HEK293 (cell line): ENCODE measurements around the gene CSTPP1.

Source experiments
- CTCF ChIA-PET: fragments of 350-600 bp; formaldehyde crosslinking; extraction: SDS; loops from one replicate; lab custom pipeline; 2021; ENCODE audit warnings: antibody characterized with exemption; lab: Yijun Ruan, JAX
- POLR2A ChIA-PET: fragments of 300-600 bp; formaldehyde crosslinking; extraction: SDS; loops from one replicate; lab custom pipeline; 2020; ENCODE audit warnings: antibody characterized with exemption, inconsistent platforms; lab: Yijun Ruan, JAX
- H3K27ac ChIP-seq: fragments of 200-500 bp; sonication (Bioruptor generic); 2 replicates; pipeline ENCODE4 v1.5.1; 2014; ENCODE audit warnings: low read depth, low read length, control low read depth, inconsistent platforms; ENCODE audit errors: extremely low read depth
- H3K36me3 ChIP-seq, 2 experiments: fragments of 200-500 bp in 1 of 2; sonication (Bioruptor generic) in 1 of 2; 1 replicate in 1 of 2; 2 replicates in 1 of 2; pipeline ENCODE4 v1.5.1; 2014 to 2017; ENCODE audit warnings: inconsistent platforms in 2 of 2, low read length in 2 of 2; ENCODE audit not compliant: control insufficient read depth in 2 of 2, insufficient read depth in 1 of 2
- H3K4me1 ChIP-seq: fragments of 200-500 bp; sonication (Bioruptor generic); 2 replicates; pipeline ENCODE4 v1.5.1; 2014; ENCODE audit warnings: mild to moderate bottlenecking, low read length, inconsistent platforms; ENCODE audit not compliant: control insufficient read depth, insufficient read depth
- H3K4me3 ChIP-seq: 2 replicates; pipeline ENCODE4 v1.5.1; 2011; ENCODE audit warnings: low read depth, mild to moderate bottlenecking, control low read depth, low read length, moderate library complexity
- H3K9me3 ChIP-seq: fragments of 200-500 bp; sonication (Bioruptor generic); 2 replicates; pipeline ENCODE4 v1.5.1; 2014; ENCODE audit warnings: low read depth, low read length, inconsistent platforms; ENCODE audit not compliant: control insufficient read depth, insufficient read depth
- EGR2 ChIP-seq: fragments of 450-650 bp; formaldehyde crosslinking; IDR thresholded peaks from 2 replicates; pipeline ENCODE4 v1.5.1; 2016; ENCODE audit warnings: low read depth, missing biosample characterization, missing genetic modification characterization
- SETDB1 ChIP-seq: IDR thresholded peaks from one replicate; pipeline ENCODE4 v1.6.1; 2017; ENCODE audit warnings: mild to moderate bottlenecking, low read length, moderate library complexity, mixed read lengths; ENCODE audit not compliant: insufficient read length
- SP7 ChIP-seq: fragments of 450-650 bp; formaldehyde crosslinking; IDR thresholded peaks from 2 replicates; pipeline ENCODE4 v1.5.1; 2016; ENCODE audit warnings: missing biosample characterization, missing genetic modification characterization
- WT1 ChIP-seq: fragments of 450-650 bp; formaldehyde crosslinking; IDR thresholded peaks from 2 replicates; pipeline ENCODE4 v1.5.1; 2016; ENCODE audit warnings: missing biosample characterization, missing genetic modification characterization
- ZBTB17 ChIP-seq: fragments of 450-650 bp; formaldehyde crosslinking; IDR thresholded peaks from 2 replicates; pipeline ENCODE4 v1.5.1; 2016; ENCODE audit warnings: missing biosample characterization, missing genetic modification characterization
- ZFHX2 ChIP-seq: fragments of 450-650 bp; formaldehyde crosslinking; conservative IDR thresholded peaks from 2 replicates; pipeline ENCODE4 v1.5.1; 2016; ENCODE audit warnings: missing biosample characterization, missing genetic modification characterization
- ZNF121 ChIP-seq: fragments of 450-650 bp; formaldehyde crosslinking; IDR thresholded peaks from 2 replicates; pipeline ENCODE4 v1.5.1; 2016; ENCODE audit warnings: missing biosample characterization, missing genetic modification characterization
- ZNF292 ChIP-seq: fragments of 450-650 bp; formaldehyde crosslinking; IDR thresholded peaks from 2 replicates; pipeline ENCODE4 v1.5.1; 2016; ENCODE audit warnings: low read depth, missing biosample characterization, missing genetic modification characterization, borderline replicate concordance
- ZNF335 ChIP-seq: fragments of 450-650 bp; formaldehyde crosslinking; conservative IDR thresholded peaks from 2 replicates; pipeline ENCODE4 v1.5.1; 2016; ENCODE audit warnings: missing biosample characterization, missing genetic modification characterization
- ZNF398 ChIP-seq: fragments of 450-650 bp; formaldehyde crosslinking; IDR thresholded peaks from 2 replicates; pipeline ENCODE4 v1.5.1; 2017; ENCODE audit warnings: missing biosample characterization, missing genetic modification characterization
- ZNF488 ChIP-seq: fragments of 450-650 bp; formaldehyde crosslinking; IDR thresholded peaks from 2 replicates; pipeline ENCODE4 v1.5.1; 2016; ENCODE audit warnings: missing biosample characterization, missing genetic modification characterization
- ZNF548 ChIP-seq: fragments of 450-650 bp; formaldehyde crosslinking; IDR thresholded peaks from 2 replicates; pipeline ENCODE4 v1.5.1; 2016; ENCODE audit warnings: missing biosample characterization, missing genetic modification characterization
- ZNF555 ChIP-seq: fragments of 450-650 bp; formaldehyde crosslinking; conservative IDR thresholded peaks from 2 replicates; pipeline ENCODE4 v1.5.1; 2017; ENCODE audit warnings: missing biosample characterization, mild to moderate bottlenecking, missing genetic modification characterization, inconsistent platforms
- ZNF830 ChIP-seq: fragments of 450-650 bp; IDR thresholded peaks from 2 replicates; pipeline ENCODE4 v1.5.0; 2018; ENCODE audit warnings: missing biosample characterization, missing genetic modification characterization, low read depth, mild to moderate bottlenecking, moderate library complexity
- TF ChIP-seq, protein P1 (sequence below): fragments of 450-650 bp; formaldehyde crosslinking; IDR thresholded peaks from 2 replicates; pipeline ENCODE4 v1.5.1; 2016; ENCODE audit warnings: missing biosample characterization, missing genetic modification characterization
- TF ChIP-seq, protein P2 (sequence below): fragments of 450-650 bp; formaldehyde crosslinking; IDR thresholded peaks from 2 replicates; pipeline ENCODE4 v1.5.1; 2016; ENCODE audit warnings: missing biosample characterization, missing genetic modification characterization, borderline replicate concordance
- TF ChIP-seq, protein P3 (sequence below): fragments of 450-650 bp; formaldehyde crosslinking; IDR thresholded peaks from 2 replicates; pipeline ENCODE4 v1.5.1; 2017; ENCODE audit warnings: missing biosample characterization, missing genetic modification characterization

CSTPP1 gene

DNA sequence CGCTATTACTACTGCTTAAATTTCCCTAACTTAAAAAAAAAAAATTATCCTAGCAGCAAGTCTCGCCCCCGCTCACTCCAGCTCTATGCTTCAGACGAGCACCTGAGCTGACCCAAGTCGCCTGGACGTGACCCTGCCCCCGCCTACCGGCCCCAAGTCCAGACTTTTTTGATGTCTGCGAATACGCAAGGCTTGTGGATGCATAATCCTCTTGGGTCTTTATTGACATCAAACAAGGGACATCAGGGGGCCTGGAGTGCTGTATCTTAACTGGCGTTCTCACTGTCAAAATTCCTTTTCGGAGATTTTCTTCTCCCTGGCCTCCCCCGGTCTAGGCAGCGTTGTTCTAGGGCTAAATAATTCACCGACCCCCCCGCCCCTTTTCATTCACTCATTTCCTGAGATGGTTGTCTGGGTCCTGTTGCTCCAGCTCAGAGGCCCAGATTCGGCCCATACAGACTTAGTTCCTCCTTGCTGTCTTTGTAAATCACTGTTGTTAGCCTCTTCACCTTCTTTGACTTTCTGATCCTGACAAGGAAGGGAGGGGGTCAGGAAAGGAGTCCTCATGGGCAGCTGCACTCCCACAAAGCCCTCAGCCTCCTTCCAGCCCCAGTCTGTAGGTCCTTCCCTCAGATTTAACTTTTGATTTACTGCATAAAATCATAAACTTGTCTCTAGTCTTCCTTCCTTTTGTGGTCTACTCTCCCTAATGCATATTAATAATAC is 17.6 kb upstream of the CSTPP1 start:
- no peak for TF ChIP-seq ZNF488
- no peak for TF ChIP-seq ZNF121
- peak; percentile 45; the same call in 1 of the 2 replicates for TF ChIP-seq EGR2
- TF ChIP-seq ZNF548 (tag by site-specific recombination), result no peak
- no peak for TF ChIP-seq ZBTB17 (tag by site-specific recombination)
- peak; percentile 65 for TF ChIP-seq ZNF335 (tag by site-specific recombination)
- peak; percentile 62 for TF ChIP-seq ZFHX2 (tag by site-specific recombination)
- no peak for TF ChIP-seq SP7 (tag by site-specific recombination)
- TF ChIP-seq, protein P1, sequence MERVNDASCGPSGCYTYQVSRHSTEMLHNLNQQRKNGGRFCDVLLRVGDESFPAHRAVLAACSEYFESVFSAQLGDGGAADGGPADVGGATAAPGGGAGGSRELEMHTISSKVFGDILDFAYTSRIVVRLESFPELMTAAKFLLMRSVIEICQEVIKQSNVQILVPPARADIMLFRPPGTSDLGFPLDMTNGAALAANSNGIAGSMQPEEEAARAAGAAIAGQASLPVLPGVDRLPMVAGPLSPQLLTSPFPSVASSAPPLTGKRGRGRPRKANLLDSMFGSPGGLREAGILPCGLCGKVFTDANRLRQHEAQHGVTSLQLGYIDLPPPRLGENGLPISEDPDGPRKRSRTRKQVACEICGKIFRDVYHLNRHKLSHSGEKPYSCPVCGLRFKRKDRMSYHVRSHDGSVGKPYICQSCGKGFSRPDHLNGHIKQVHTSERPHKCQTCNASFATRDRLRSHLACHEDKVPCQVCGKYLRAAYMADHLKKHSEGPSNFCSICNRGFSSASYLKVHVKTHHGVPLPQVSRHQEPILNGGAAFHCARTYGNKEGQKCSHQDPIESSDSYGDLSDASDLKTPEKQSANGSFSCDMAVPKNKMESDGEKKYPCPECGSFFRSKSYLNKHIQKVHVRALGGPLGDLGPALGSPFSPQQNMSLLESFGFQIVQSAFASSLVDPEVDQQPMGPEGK (tag by site-specific recombination), result peak; percentile 34
- TF ChIP-seq, protein P2, sequence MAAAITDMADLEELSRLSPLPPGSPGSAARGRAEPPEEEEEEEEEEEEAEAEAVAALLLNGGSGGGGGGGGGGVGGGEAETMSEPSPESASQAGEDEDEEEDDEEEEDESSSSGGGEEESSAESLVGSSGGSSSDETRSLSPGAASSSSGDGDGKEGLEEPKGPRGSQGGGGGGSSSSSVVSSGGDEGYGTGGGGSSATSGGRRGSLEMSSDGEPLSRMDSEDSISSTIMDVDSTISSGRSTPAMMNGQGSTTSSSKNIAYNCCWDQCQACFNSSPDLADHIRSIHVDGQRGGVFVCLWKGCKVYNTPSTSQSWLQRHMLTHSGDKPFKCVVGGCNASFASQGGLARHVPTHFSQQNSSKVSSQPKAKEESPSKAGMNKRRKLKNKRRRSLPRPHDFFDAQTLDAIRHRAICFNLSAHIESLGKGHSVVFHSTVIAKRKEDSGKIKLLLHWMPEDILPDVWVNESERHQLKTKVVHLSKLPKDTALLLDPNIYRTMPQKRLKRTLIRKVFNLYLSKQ (tag by site-specific recombination), result no peak
- TF ChIP-seq SETDB1, result no peak
- POLR2A ChIA-PET, result interaction anchor here (0.6 to 0.7 kb wide), 3 partner anchors 18 to 263 kb away, joined by 3 read pairs; partner anchors contain the start of gene CSTPP1
- H3K27ac ChIP-seq, result no peak overlapping the region
- H3K4me1 ChIP-seq, result peaks cover 2% of the 10 kb centered on the region
- CTCF ChIA-PET, result interaction anchor here (0.6 to 2.4 kb wide), 9 partner anchors 11 to 470 kb away, joined by 3 to 20 read pairs (median 4); no protein-coding TSS in a partner anchor
- no peaks in the 10 kb centered on the region for H3K9me3 ChIP-seq
- peak overlapping the region; percentile 71 for H3K4me3 ChIP-seq
- H3K36me3 ChIP-seq, result no peaks in the 10 kb centered on the region

- ChIA-PET CTCF (interaction anchor here (0.6 to 2.4 kb wide), 5 partner anchors 12 to 233 kb away, joined by 3 to 20 read pairs (median 6); no protein-coding TSS in a partner anchor), POLR2A (no interaction called here)
These were observed 15.8 kb upstream of the CSTPP1 start for GRCh38 chr11:46920755-46921154.

More at GRCh38 chr11:46920755-46921154, 15.8 kb upstream of the CSTPP1 start:
- peaks cover 2% of the 10 kb centered on the region for H3K4me1 ChIP-seq
- TF ChIP-seq ZNF830 (no peak), ZNF398 (tag by site-specific recombination) (no peak), ZNF292 (tag by site-specific recombination) (no peak), ZNF555 (tag by site-specific recombination) (no peak), WT1 (tag by site-specific recombination) (no peak)
- TF ChIP-seq, protein P3, sequence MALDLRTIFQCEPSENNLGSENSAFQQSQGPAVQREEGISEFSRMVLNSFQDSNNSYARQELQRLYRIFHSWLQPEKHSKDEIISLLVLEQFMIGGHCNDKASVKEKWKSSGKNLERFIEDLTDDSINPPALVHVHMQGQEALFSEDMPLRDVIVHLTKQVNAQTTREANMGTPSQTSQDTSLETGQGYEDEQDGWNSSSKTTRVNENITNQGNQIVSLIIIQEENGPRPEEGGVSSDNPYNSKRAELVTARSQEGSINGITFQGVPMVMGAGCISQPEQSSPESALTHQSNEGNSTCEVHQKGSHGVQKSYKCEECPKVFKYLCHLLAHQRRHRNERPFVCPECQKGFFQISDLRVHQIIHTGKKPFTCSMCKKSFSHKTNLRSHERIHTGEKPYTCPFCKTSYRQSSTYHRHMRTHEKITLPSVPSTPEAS (tag by site-specific recombination), result no peak
- no peaks in the 10 kb centered on the region for H3K9me3 ChIP-seq
- no peak overlapping the region for H3K27ac ChIP-seq
- H3K36me3 ChIP-seq, result no peaks in the 10 kb centered on the region
- H3K4me3 ChIP-seq, result no peak overlapping the region
